Pancreas (tissue), 10 donors: ENCODE results near the gene DGKH. TPM values are rescaled to one million over a fixed set of nuclear protein-coding genes. Genes with fewer than 3 reads are reported as not detected.
A peak's percentile ranks its signal among the peaks of the same experiment; 100 is the strongest.

Experiments
- ATAC-seq, 4 donors: fragments of 200-7000 bp; cut with Tn5 transposase; one replicate each; pipeline versions ENCODE4 v1.8.0 to v1.9.1; 2020; ENCODE audit warnings: mild to moderate bottlenecking in 4 of 4, moderate library complexity in 4 of 4
- DNase-seq, 6 donors: peaks; one replicate each; pipeline ENCODE4 v3.0.0-alpha.2; 2020
- FAIRE-seq: peaks from 2 replicates; lab custom pipeline; 2012; peaks lifted over from hg19 to GRCh38; lab: Jason Lieb, UNC
- H3K27ac ChIP-seq, 4 donors: fragments of 200-600 bp; sonication (generic); 1 replicate in 3 of 4; 2 replicates in 1 of 4; pipeline versions ENCODE4 v1.5.0 to v1.8.0; 2020
- H3K27me3 ChIP-seq, 4 donors: fragments of 200-600 bp; one replicate each; pipeline ENCODE4 v1.8.0; 2021
- H3K36me3 ChIP-seq, 3 donors: fragments of 200-600 bp; sonication (generic) in 1 of 3; one replicate each; pipeline versions ENCODE4 v1.5.0 to v1.8.0; 2020 to 2021
- H3K4me1 ChIP-seq, 3 donors: fragments of 200-600 bp; one replicate each; pipeline ENCODE4 v1.8.0; 2021
- H3K4me3 ChIP-seq, 4 donors: fragments of 200-600 bp; sonication (generic) in 2 of 4; one replicate each; pipeline versions ENCODE4 v1.5.0 to v1.8.0; 2020 to 2021
- H3K9me3 ChIP-seq, 4 donors: fragments of 200-600 bp; one replicate each; pipeline ENCODE4 v1.8.0; 2021
- WGBS, 2 donors: extraction: QIAGEN DNeasy Blood & Tissue Kit; methylation state at CpG; one replicate each; pipeline ENCODE4 v1.1.7; 2013; 5-methylcytosine and 5-hydroxymethylcytosine counted together
- intact Hi-C, 3 donors: fragments of 100-400 bp; cut with DNase I; formaldehyde crosslinking; loops; one replicate each; pipeline versions ENCODE4 v1.11.1 to v1.14.2; 2022
- polyA plus RNA-seq, 2 donors: library from polyadenylated mRNA; stranded (reverse); fragments of 200-250 nt; gene quantifications; one replicate each; pipeline ENCODE4 v1.2.3, GENCODE V29; 2013
- total RNA-seq, 6 donors: library from RNA; stranded (reverse); fragmentation: NEBNext Ultra II Directional in 4 of 6; extraction: Animal tissue kit (Norgen Biotek cat#: 25700) in 4 of 6; gene quantifications; one replicate each; pipeline versions ENCODE4 v1.2.1 to v1.2.4, GENCODE V29; 2021 to 2023
- TF ChIP-seq, protein P1 (sequence below), 4 donors: fragments of 200-600 bp; sonication (generic) in 3 of 4; IDR thresholded peaks; one replicate each; pipeline versions ENCODE4 v1.5.0 to v1.8.0; 2021; ENCODE audit warnings: antibody characterized with exemption in 4 of 4
- donor health status: healthy with polysubstance abuse.
- donor health status: DM: no; HTN: no; CAD: no; lungs with moderate emphysema.
- donor health status: DM: no; HTN: no; CAD: no.
- donor health status: control.
- donor health status: control.
- donor health status: Bipolar disorder and iron deficiency.
- donor health status: DM: yes; HTN: yes; CAD: no.
- donor health status: DM: no; HTN: no; CAD: no.
- donor health status: DM: no; HTN: no; CAD: no.
- donor health status: DM: yes; HTN: yes; CAD: no.

DGKH gene
- total and polyA plus RNA-seq, 8 donors: 0.87 to 5.0 (median 1.6) TPM

- H3K4me3 ChIP-seq: no peak overlapping the region
- no peak for FAIRE-seq
- intact Hi-C loops: no loop called here
These were observed 39.4 kb upstream of the DGKH start for GRCh38 chr13:42009057-42009456.

GRCh38 chr13:42011601-42012350 lies 36.7 kb upstream of the DGKH start:
- no peaks in the 10 kb centered on the region for H3K36me3 ChIP-seq
- 29 to 34% methylated on average over 16 of the region's 16 CpGs for WGBS, 2 donors
- H3K9me3 ChIP-seq: no peaks in the 10 kb centered on the region
- TF ChIP-seq, protein P1, sequence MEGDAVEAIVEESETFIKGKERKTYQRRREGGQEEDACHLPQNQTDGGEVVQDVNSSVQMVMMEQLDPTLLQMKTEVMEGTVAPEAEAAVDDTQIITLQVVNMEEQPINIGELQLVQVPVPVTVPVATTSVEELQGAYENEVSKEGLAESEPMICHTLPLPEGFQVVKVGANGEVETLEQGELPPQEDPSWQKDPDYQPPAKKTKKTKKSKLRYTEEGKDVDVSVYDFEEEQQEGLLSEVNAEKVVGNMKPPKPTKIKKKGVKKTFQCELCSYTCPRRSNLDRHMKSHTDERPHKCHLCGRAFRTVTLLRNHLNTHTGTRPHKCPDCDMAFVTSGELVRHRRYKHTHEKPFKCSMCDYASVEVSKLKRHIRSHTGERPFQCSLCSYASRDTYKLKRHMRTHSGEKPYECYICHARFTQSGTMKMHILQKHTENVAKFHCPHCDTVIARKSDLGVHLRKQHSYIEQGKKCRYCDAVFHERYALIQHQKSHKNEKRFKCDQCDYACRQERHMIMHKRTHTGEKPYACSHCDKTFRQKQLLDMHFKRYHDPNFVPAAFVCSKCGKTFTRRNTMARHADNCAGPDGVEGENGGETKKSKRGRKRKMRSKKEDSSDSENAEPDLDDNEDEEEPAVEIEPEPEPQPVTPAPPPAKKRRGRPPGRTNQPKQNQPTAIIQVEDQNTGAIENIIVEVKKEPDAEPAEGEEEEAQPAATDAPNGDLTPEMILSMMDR (IDR thresholded peaks at IDR 0.05): no peak
- FAIRE-seq: no peak
- no peak overlapping the region for H3K4me3 ChIP-seq
- no peaks in the 10 kb centered on the region for H3K27me3 ChIP-seq
- H3K27ac ChIP-seq: no peak overlapping the region
- peak in 2 of 6 donors; percentile 11 to 19 for DNase-seq
- no peaks in the 10 kb centered on the region for H3K4me1 ChIP-seq
- intact Hi-C loops: no loop called here
- peak in 3 of 4 donors; percentile 23 to 56 (median 51) for ATAC-seq

More at GRCh38 chr13:42009057-42009456, 39.4 kb upstream of the DGKH start:
- H3K9me3 ChIP-seq: no peaks in the 10 kb centered on the region
- H3K27me3 ChIP-seq: no peaks in the 10 kb centered on the region
- 68 to 76% methylated on average over 4 of the region's 4 CpGs for WGBS, 2 donors
- DNase-seq: no peak
- TF ChIP-seq, protein P1 (IDR thresholded peaks at IDR 0.05): no peak
- no peak overlapping the region for H3K27ac ChIP-seq
- no peaks in the 10 kb centered on the region for H3K36me3 ChIP-seq
- H3K4me1 ChIP-seq: no peaks in the 10 kb centered on the region
- ATAC-seq: no peak

- Histone ChIP-seq H3K27me3 (no peaks in the 10 kb centered on the region), H3K27ac (no peak overlapping the region), H3K4me3 (no peak overlapping the region), H3K36me3 (no peaks in the 10 kb centered on the region), H3K4me1 (no peaks in the 10 kb centered on the region), H3K9me3 (no peaks in the 10 kb centered on the region)
- intact Hi-C loops: no loop called here
- DNase-seq: no peak
- 89 to 91% methylated on average over 4 of the region's 4 CpGs for WGBS, 2 donors
- TF ChIP-seq, protein P1 (IDR thresholded peaks at IDR 0.05): no peak
- ATAC-seq: no peak
- no peak for FAIRE-seq
These were observed 34.3 kb upstream of the DGKH start for GRCh38 chr13:42014119-42014518.

DNA sequence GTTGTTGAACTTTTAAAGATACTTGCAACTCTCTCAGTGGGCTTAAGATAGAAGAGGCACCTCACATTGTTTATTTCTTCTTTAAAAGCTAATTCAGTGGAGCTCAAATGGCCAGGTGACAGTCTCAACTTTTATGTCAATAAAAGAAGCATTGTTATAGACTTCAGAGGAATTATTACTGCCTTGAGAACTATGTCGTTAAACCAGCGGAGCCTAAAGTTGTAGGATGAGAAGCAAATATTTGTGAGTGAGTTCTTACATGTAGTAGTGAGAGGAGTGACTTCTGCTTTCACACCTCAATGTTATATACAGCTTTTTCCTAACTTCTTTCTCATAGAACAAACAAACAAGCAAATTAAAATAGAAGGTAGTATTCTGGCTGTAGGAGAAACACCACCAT lies 31.2 kb upstream of the DGKH start:
- Histone ChIP-seq H3K36me3 (no peaks in the 10 kb centered on the region), H3K4me1 (no peaks in the 10 kb centered on the region), H3K9me3 (no peaks in the 10 kb centered on the region), H3K27ac (no peak overlapping the region), H3K4me3 (no peak overlapping the region), H3K27me3 (no peaks in the 10 kb centered on the region)
- ATAC-seq: no peak
- intact Hi-C loops: no loop called here
- no peak for FAIRE-seq
- DNase-seq: no peak
- TF ChIP-seq, protein P1 (IDR thresholded peaks at IDR 0.05): no peak
- WGBS, 2 donors: 47 to 52% methylated on average over 2 of the region's 2 CpGs

DNA sequence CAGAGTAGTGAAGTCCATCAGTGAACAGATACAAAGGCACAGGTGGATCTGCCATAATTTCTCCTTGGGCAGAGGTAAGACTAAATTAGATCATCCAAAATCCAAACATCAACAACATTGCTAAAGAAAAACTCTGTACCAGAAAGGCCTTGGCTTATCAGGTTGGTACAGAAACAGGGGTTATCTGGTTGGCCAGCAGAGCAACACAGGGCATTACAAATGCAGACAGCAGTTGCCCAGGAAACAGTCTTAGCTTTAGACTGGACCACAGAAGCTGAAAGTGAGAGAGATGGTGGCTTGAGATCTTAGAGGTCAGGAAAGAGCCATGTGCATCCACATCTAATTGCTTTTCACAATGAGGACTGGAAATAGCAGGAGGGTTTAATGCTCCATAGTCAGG lies 26.6 kb upstream of the DGKH start:
- FAIRE-seq: no peak
- no peak for ATAC-seq

More for the DNA sequence above, 26.6 kb upstream of the DGKH start:
- no peak overlapping the region for H3K4me3 ChIP-seq
- intact Hi-C loops: no loop called here
- H3K36me3 ChIP-seq: no peaks in the 10 kb centered on the region
- no peaks in the 10 kb centered on the region for H3K4me1 ChIP-seq
- no peak for DNase-seq
- H3K27me3 ChIP-seq: no peaks in the 10 kb centered on the region
- H3K9me3 ChIP-seq: no peaks in the 10 kb centered on the region
- no peak overlapping the region for H3K27ac ChIP-seq
- TF ChIP-seq, protein P1 (IDR thresholded peaks at IDR 0.05): no peak
